Measurements from ENCODE around the gene SCAMP4. TPM values are rescaled to one million over a fixed set of nuclear protein-coding genes. Genes with fewer than 3 reads are reported as not detected.

The SCAMP4 gene
- total and polyA plus RNA-seq, 2 experiments from 2014 or later: 39.4 to 106 TPM

GRCh38 chr19:1875646-1876495, 29.3 kb upstream of the SCAMP4 start:
- TF ChIP-seq ZNF331 (CRISPR knock-in tag; IDR thresholded peaks at IDR 0.05; ENCODE audit: low read depth) (no peak), EZH2 (IDR thresholded peaks at IDR 0.05; ENCODE audit: low read depth, unreplicated experiment) (no peak), POLR2AphosphoS5 (IDR thresholded peaks at IDR 0.05; ENCODE audit: low read depth) (peak; percentile 95), JUNB (IDR thresholded peaks at IDR 0.05; ENCODE audit: unreplicated experiment) (no peak), ZNF462 (CRISPR knock-in tag; IDR thresholded peaks at IDR 0.05) (no peak), STAT1 (IDR thresholded peaks at IDR 0.05; ENCODE audit: unreplicated experiment) (no peak), CTCF (conservative IDR thresholded peaks at IDR 0.05; ENCODE audit: low read depth in 2 of 2) (0 out of 4 replicates have a peak, but pooled peaks of 1 of the 2 experiments have one; percentile 46), CREB1 (CRISPR knock-in tag; IDR thresholded peaks at IDR 0.05; ENCODE audit: low read depth) (peak; percentile 80), EZH2phosphoT487 (IDR thresholded peaks at IDR 0.05; ENCODE audit: unreplicated experiment) (no peak), ZNF114 (CRISPR knock-in tag; IDR thresholded peaks at IDR 0.05) (no peak), ETS1 (IDR thresholded peaks at IDR 0.05) (peak; percentile 80), REST (IDR thresholded peaks at IDR 0.05; ENCODE audit: unreplicated experiment) (no peak), NANOG (IDR thresholded peaks at IDR 0.05; ENCODE audit: borderline replicate concordance) (no peak)
- H3F3A ChIP-seq (replicated peaks; ENCODE audit: low read depth): peaks cover 9% of the 10 kb centered on the region; the same call in 1 of the 2 replicates
- peaks cover 31% of the 10 kb centered on the region for H3K79me2 ChIP-seq (replicated peaks; ENCODE audit: insufficient read depth)
- ATAC-seq: peak; percentile 88
- peaks cover 4% of the 10 kb centered on the region; the same call in 2 of the 3 replicates for H3K36me3 Mint-ChIP-seq (ENCODE audit: low read depth)
- no peaks in the 10 kb centered on the region for H3K9me2 ChIP-seq (ENCODE audit: insufficient read depth)
- H3K4me1 Mint-ChIP-seq: peaks cover 16% of the 10 kb centered on the region
- no peaks in the 10 kb centered on the region for H3K9me3 Mint-ChIP-seq
- 0 out of 2 replicates have a peak overlapping the region, but pooled peaks have one; percentile 59 for H2AFZ ChIP-seq
- H3K4me1 ChIP-seq (ENCODE audit: insufficient read depth): peaks cover 16% of the 10 kb centered on the region
- no peaks in the 10 kb centered on the region for H3K27me3 ChIP-seq (ENCODE audit: insufficient read depth)
- peak; percentile 97 for DNase-seq (ENCODE audit: low spot score)
- H3K36me3 ChIP-seq (ENCODE audit: insufficient read depth): no peaks in the 10 kb centered on the region
- H3K4me3 Mint-ChIP-seq: peak overlapping the region; percentile 98
- peak overlapping the region; percentile 99 for H3K4me2 ChIP-seq
- peak overlapping the region; percentile 93 for H3K4me3 ChIP-seq
- peak overlapping the region; percentile 95 for H3K27ac Mint-ChIP-seq
- no peaks in the 10 kb centered on the region; the same call in 1 of the 2 replicates for H4K20me1 ChIP-seq (replicated peaks; ENCODE audit: insufficient read depth)
- no peak overlapping the region for H3K27ac ChIP-seq (ENCODE audit: low read depth)
- H3K27me3 Mint-ChIP-seq (ENCODE audit: insufficient read depth, low read depth, poor library complexity): peaks cover 5% of the 10 kb centered on the region

Data from GM23338 (cell line).